Osteocyte (in vitro differentiated cells): ENCODE measurements around the gene EEF1A2. TPM values are rescaled to one million over a fixed set of nuclear protein-coding genes. Genes with fewer than 3 reads are reported as not detected.

Experiments
- DNase-seq: peaks from one replicate; pipeline ENCODE4 v3.0.0; 2021; ENCODE audit warnings: mixed read lengths; ENCODE audit not compliant: unreplicated experiment; ENCODE audit errors: extremely low spot score
- H3K27ac Mint-ChIP-seq: one replicate; pipeline ENCODE4 v1.8.0; 2021; ENCODE audit warnings: mild to moderate bottlenecking, mixed read lengths; ENCODE audit not compliant: unreplicated experiment
- H3K27me3 Mint-ChIP-seq: one replicate; pipeline ENCODE4 v1.8.0; 2021; ENCODE audit warnings: mixed read lengths; ENCODE audit not compliant: unreplicated experiment
- H3K36me3 Mint-ChIP-seq: one replicate; pipeline ENCODE4 v1.8.0; 2021; ENCODE audit warnings: mixed read lengths; ENCODE audit not compliant: unreplicated experiment
- H3K4me1 Mint-ChIP-seq: one replicate; pipeline ENCODE4 v1.8.0; 2021; ENCODE audit warnings: mixed read lengths; ENCODE audit not compliant: unreplicated experiment
- H3K4me3 Mint-ChIP-seq: one replicate; pipeline ENCODE4 v1.8.0; 2021; ENCODE audit warnings: mild to moderate bottlenecking, moderate library complexity, mixed read lengths; ENCODE audit not compliant: unreplicated experiment
- H3K9me3 Mint-ChIP-seq: one replicate; pipeline ENCODE4 v1.8.0; 2021; ENCODE audit warnings: mixed read lengths; ENCODE audit not compliant: unreplicated experiment
- CTCF ChIP-seq: fragments of 200-600 bp; sonication (generic); IDR thresholded peaks from 2 replicates; pipeline ENCODE4 v1.5.0; 2021; ENCODE audit warnings: antibody characterized with exemption, mild to moderate bottlenecking, moderate library complexity
- total RNA-seq: library from RNA; stranded (reverse); gene quantifications from 2 replicates; pipeline ENCODE4 v1.2.1, GENCODE V29; 2021

Gene EEF1A2
- total RNA-seq, 1 donor from 2014 or later = 0.56 TPM

GRCh38 chr20:63536997-63537524 lies 38.2 kb upstream of the EEF1A2 start, which contains the start of gene PTK6:
Gene PTK6 (minus strand): TSS chr20:63537376. CDS start chr20:63537314, 62 bp downstream.
- peak within 1 kb of the TSS; percentile 70 for H3K27ac Mint-ChIP-seq
- no peaks in the 10 kb centered on the region for H3K36me3 Mint-ChIP-seq
- no peaks in the 10 kb centered on the region for H3K27me3 Mint-ChIP-seq
- H3K4me3 Mint-ChIP-seq = peak within 1 kb of the TSS; percentile 26
- no peaks in the 10 kb centered on the region for H3K9me3 Mint-ChIP-seq
- H3K4me1 Mint-ChIP-seq = peaks cover 15% of the 10 kb centered on the region
- no peak for TF ChIP-seq CTCF
- no peak for DNase-seq

GRCh38 chr20:63536241-63536977 lies 37.5 kb upstream of the EEF1A2 start:
- Mint-ChIP-seq H3K27ac (peak overlapping the region; percentile 70), H3K4me1 (peaks cover 15% of the 10 kb centered on the region), H3K9me3 (no peaks in the 10 kb centered on the region), H3K27me3 (no peaks in the 10 kb centered on the region), H3K36me3 (no peaks in the 10 kb centered on the region), H3K4me3 (no peak overlapping the region)
- no peak for TF ChIP-seq CTCF
- DNase-seq = no peak

GRCh38 chr20:63534831-63535651 lies 36.2 kb upstream of the EEF1A2 start:
- DNase-seq = no peak
- H3K9me3 Mint-ChIP-seq = no peaks in the 10 kb centered on the region
- no peaks in the 10 kb centered on the region for H3K27me3 Mint-ChIP-seq
- H3K27ac Mint-ChIP-seq = no peak overlapping the region
- H3K4me3 Mint-ChIP-seq = no peak overlapping the region
- peaks cover 15% of the 10 kb centered on the region for H3K4me1 Mint-ChIP-seq
- H3K36me3 Mint-ChIP-seq = no peaks in the 10 kb centered on the region
- no peak for TF ChIP-seq CTCF

- Mint-ChIP-seq H3K36me3 (no peaks in the 10 kb centered on the region), H3K27ac (no peak overlapping the region), H3K9me3 (no peaks in the 10 kb centered on the region), H3K4me1 (peaks cover 15% of the 10 kb centered on the region), H3K4me3 (no peak overlapping the region), H3K27me3 (no peaks in the 10 kb centered on the region)
- DNase-seq = no peak
- TF ChIP-seq CTCF = no peak
Measured at GRCh38 chr20:63534427-63534830, 35.5 kb upstream of the EEF1A2 start.
